SU-DHL-6 (cell line): ENCODE measurements around the gene WASHC3.

Experiments used
- H2AFZ ChIP-seq: fragments of 200-600 bp; sonication (generic); 2 replicates; pipeline ENCODE4 v1.6.1; 2014; ENCODE audit warnings: low read depth, mild to moderate bottlenecking, moderate library complexity, mixed read lengths, antibody characterized with exemption, low read length; ENCODE audit not compliant: severe bottlenecking
- H3F3A ChIP-seq: fragments of 200-600 bp; shearing (Covaris generic); 2 replicates; pipeline ENCODE4 v1.6.0; 2016; ENCODE audit warnings: antibody characterized with exemption, mild to moderate bottlenecking; ENCODE audit not compliant: insufficient read depth
- H3K27ac ChIP-seq: fragments of 200-600 bp; sonication (generic); 2 replicates; pipeline ENCODE4 v1.5.1; 2016; ENCODE audit warnings: low read depth, mild to moderate bottlenecking, low read length, moderate library complexity, mixed read lengths
- H3K27me3 ChIP-seq: fragments of 200-600 bp; sonication (generic), shearing (Covaris generic); 2 replicates; pipeline ENCODE4 v1.6.0; 2014; ENCODE audit warnings: mild to moderate bottlenecking, low read length
- H3K36me3 ChIP-seq: fragments of 200-600 bp; sonication (generic); 2 replicates; pipeline ENCODE4 v1.6.1; 2014; ENCODE audit warnings: mild to moderate bottlenecking, low read length, mixed read lengths
- H3K4me2 ChIP-seq: fragments of 300-600, 200-600 bp; shearing (Covaris generic), sonication (generic); 2 replicates; pipeline ENCODE4 v1.6.0; 2014; ENCODE audit warnings: low read length, low read depth, mild to moderate bottlenecking; ENCODE audit not compliant: poor library complexity, severe bottlenecking
- H3K4me3 ChIP-seq: fragments of 200-600 bp; sonication (generic); 2 replicates; pipeline ENCODE4 v1.5.1; 2014; ENCODE audit warnings: antibody characterized with exemption, low read length, mild to moderate bottlenecking, mixed read lengths; ENCODE audit not compliant: insufficient read depth, poor library complexity, severe bottlenecking
- H3K79me2 ChIP-seq: fragments of 200-600 bp; sonication (generic); 2 replicates; pipeline ENCODE4 v1.6.1; 2014; ENCODE audit warnings: mild to moderate bottlenecking, low read length, moderate library complexity; ENCODE audit not compliant: insufficient read depth
- H3K9ac ChIP-seq: fragments of 200-600 bp; sonication (generic); 2 replicates; pipeline ENCODE4 v1.7.0; 2014; ENCODE audit warnings: mild to moderate bottlenecking, low read length
- H3K9me2 ChIP-seq: fragments of 200-600 bp; sonication (generic); replicated peaks from 2 replicates; pipeline ENCODE4 v1.6.1; 2014; ENCODE audit warnings: low read length; ENCODE audit not compliant: insufficient read depth
- H3K9me3 ChIP-seq: fragments of 200-600 bp; sonication (generic); 2 replicates; pipeline ENCODE4 v1.6.1; 2014; ENCODE audit warnings: low read length, mixed read lengths; ENCODE audit not compliant: insufficient read depth
- H4K20me1 ChIP-seq: fragments of 200-600 bp; sonication (generic); 2 replicates; pipeline ENCODE4 v1.6.1; 2014; ENCODE audit warnings: low read depth, mild to moderate bottlenecking, antibody characterized with exemption, low read length, moderate library complexity, mixed read lengths
- CTCF ChIP-seq: fragments of 200-600 bp; sonication (generic); IDR thresholded peaks from one replicate; pipeline ENCODE4 v1.5.1; 2017; ENCODE audit warnings: antibody characterized with exemption, mild to moderate bottlenecking, low read length, moderate library complexity; ENCODE audit not compliant: insufficient read depth, poor library complexity, severe bottlenecking
- EZH2phosphoT487 ChIP-seq: fragments of 200-600 bp; sonication (generic), shearing (Covaris generic); conservative IDR thresholded peaks from 2 replicates; pipeline ENCODE4 v1.6.1; 2018; ENCODE audit warnings: mild to moderate bottlenecking, antibody characterized with exemption, low read length, moderate library complexity, mixed read lengths

The WASHC3 gene

GRCh38 chr12:101967506-101967905 lies 94.3 kb downstream of the WASHC3 start:
- no peak overlapping the region for H3K27ac ChIP-seq
- H3K27me3 ChIP-seq, result no peaks in the 10 kb centered on the region
- no peaks in the 10 kb centered on the region for H3K79me2 ChIP-seq
- TF ChIP-seq EZH2phosphoT487, result no peak
- TF ChIP-seq CTCF, result no peak
- H3F3A ChIP-seq, result no peaks in the 10 kb centered on the region
- no peak overlapping the region for H3K4me3 ChIP-seq
- H2AFZ ChIP-seq, result no peak overlapping the region
- H3K9me2 ChIP-seq, result no peaks in the 10 kb centered on the region
- no peak overlapping the region for H3K4me2 ChIP-seq
- no peaks in the 10 kb centered on the region for H3K36me3 ChIP-seq
- no peaks in the 10 kb centered on the region for H3K9me3 ChIP-seq
- H3K9ac ChIP-seq, result no peak overlapping the region
- H4K20me1 ChIP-seq, result no peaks in the 10 kb centered on the region

GRCh38 chr12:101966496-101966895 lies 95.3 kb downstream of the WASHC3 start:
- Histone ChIP-seq H3K4me2 (no peak overlapping the region), H3K9me3 (no peaks in the 10 kb centered on the region), H3K9ac (no peak overlapping the region), H4K20me1 (no peaks in the 10 kb centered on the region), H2AFZ (no peak overlapping the region), H3K36me3 (no peaks in the 10 kb centered on the region), H3K9me2 (no peaks in the 10 kb centered on the region), H3K27me3 (no peaks in the 10 kb centered on the region), H3F3A (no peaks in the 10 kb centered on the region), H3K27ac (no peak overlapping the region), H3K4me3 (no peak overlapping the region), H3K79me2 (no peaks in the 10 kb centered on the region)
- TF ChIP-seq EZH2phosphoT487, result no peak
- no peak for TF ChIP-seq CTCF

GRCh38 chr12:101963697-101964096 lies 98.1 kb downstream of the WASHC3 start:
- no peaks in the 10 kb centered on the region for H3K79me2 ChIP-seq
- no peak overlapping the region for H2AFZ ChIP-seq
- H3K27me3 ChIP-seq, result no peaks in the 10 kb centered on the region
- no peak overlapping the region for H3K4me3 ChIP-seq
- H3K27ac ChIP-seq, result no peak overlapping the region
- H3K9me3 ChIP-seq, result peaks cover 3% of the 10 kb centered on the region; the same call in 1 of the 2 replicates
- no peaks in the 10 kb centered on the region for H3K36me3 ChIP-seq
- H3F3A ChIP-seq, result no peaks in the 10 kb centered on the region
- H3K9me2 ChIP-seq, result no peaks in the 10 kb centered on the region
- H3K9ac ChIP-seq, result no peak overlapping the region
- no peaks in the 10 kb centered on the region for H4K20me1 ChIP-seq
- no peak for TF ChIP-seq CTCF
- H3K4me2 ChIP-seq, result no peak overlapping the region
